HG02763 (cell line): ENCODE measurements around the gene STPG4.

ENCODE experiments used
- ATAC-seq: cut with Tn5 transposase; IDR thresholded peaks from one replicate; pipeline ENCODE4 v1.9.1; 2021; ENCODE audit warnings: mild to moderate bottlenecking, moderate library complexity; ENCODE audit not compliant: unreplicated experiment

The STPG4 gene

DNA sequence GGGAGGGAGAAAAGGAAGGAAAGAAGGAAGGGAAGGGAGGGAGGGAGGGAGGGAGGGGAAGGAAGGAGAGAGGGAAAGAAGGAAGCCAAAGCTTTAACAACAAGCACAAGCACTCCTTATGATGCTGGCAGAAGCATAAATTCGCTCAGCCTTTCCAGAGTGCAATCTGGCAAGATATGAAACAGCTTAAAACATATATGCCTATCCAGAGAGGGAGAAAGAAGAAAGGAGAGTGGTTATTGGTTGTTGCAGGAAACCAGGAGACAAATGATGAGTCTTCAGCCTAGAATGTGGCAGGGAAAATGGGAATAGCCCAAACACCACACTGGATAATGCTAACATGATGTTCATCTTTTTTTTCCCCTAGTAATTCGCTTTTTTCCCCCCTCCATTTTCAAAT is 64.0 kb downstream of the STPG4 start:
- ATAC-seq = no peak

DNA sequence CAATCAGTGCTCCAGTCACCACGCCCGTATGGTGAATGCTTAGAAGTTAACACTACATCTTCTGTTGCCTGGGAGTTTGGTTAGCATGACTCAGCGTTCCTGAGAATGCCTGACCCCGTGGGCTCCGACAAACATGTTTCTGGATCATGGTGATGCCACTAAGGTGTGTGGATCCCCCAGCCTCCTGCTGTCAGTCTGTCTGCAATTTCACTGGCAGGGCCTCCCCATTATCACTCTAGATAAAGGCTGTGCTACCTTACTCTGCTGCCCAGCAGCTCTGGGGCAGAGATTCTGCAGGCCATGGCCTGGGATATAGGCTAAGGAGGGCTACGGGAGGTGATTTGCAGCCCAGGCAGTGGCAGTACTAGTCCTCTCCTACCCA is 66.0 kb downstream of the STPG4 start:
- ATAC-seq = no peak

DNA sequence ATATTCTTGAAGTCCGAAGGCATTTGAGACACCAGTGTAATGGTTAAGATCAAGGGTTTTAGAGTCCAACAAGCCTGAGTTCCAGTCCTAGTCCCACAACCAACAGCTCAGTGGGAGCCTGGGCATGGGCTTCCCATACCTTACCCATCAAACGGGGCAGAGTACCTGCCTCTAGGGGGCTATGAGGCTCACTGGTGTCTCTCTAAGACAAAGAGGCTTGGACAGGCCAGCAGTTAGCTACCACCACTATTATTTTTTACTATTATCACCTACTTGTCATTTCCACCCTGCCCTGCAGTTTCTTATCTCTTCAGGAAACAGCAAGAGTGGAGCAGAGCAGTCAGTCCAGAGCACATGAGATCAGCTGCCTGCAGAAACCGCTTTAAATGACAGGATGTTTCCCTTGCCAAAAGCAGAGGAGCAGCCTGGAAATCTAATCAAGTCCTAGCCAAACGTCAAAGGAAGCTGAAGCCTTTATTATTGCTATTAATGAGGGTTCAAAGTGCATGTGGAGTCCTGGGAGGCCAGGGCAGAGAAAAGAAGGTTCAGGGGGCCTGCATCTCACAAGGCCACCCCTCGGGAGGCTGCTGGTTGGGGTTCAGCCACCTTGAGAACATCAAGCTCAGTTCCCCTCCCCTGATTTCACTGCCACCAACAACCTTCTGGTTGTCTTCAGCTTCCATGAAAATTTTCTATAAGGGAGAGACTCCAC is 66.6 kb downstream of the STPG4 start:
- ATAC-seq = no peak

DNA sequence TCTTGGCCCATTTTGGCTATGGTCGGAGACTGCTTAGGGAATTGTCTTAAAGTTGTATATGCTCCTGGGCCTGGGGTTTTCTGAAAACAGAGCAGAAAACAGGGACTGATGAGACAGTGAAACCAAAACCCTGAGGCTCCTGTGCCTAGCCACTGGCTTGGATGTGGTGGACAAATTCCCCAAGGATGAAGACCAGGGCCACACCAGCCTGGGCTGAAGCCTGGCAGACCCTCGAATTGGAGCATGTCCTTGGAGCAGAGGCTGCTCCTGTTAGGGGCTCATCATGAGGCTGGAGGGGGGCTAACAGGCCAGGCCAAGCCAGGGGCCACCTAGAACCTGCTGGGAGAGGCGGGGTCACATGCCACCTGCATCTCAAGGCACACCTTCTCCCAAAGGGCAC is 68.1 kb downstream of the STPG4 start:
- no peak for ATAC-seq

DNA sequence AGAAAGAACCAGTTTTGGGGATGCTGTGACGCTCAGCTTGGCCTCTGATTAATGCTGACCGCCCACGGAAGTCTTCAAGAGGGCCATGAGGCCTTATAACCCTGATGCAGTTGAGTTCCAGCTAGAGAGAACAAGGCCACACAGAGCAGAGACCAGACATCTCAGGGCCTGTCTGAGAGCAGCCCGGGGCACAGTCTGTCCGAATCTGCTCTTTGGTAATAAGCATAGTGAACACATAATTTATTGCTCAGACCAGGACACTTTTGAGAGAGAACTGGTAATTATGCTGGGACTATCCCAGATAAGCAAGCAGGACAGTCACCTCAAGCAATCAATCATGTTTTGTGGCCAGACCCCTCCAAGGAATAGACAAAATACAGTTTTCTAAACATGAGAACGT is 68.5 kb downstream of the STPG4 start:
- ATAC-seq = no peak

DNA sequence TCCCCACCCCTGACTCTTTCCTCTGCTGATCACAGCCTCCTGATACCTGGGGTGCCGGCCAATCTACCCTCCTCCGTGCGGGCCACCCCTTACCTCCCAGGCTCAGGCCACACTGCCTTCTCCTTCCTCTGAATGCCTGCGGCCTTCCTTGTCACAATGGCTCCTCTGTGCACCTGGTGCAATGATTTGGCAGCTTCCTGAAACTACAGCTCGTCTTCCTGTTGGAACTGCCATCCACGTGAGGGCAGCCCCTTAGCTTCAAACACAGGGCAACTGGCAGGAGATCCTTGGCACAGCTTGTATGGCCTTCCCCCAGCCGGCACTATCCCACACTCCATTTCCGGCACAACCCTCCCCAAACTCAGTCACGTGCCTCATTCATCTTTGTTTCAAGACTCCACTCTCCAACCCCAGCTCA is 69.0 kb downstream of the STPG4 start:
- no peak for ATAC-seq

DNA sequence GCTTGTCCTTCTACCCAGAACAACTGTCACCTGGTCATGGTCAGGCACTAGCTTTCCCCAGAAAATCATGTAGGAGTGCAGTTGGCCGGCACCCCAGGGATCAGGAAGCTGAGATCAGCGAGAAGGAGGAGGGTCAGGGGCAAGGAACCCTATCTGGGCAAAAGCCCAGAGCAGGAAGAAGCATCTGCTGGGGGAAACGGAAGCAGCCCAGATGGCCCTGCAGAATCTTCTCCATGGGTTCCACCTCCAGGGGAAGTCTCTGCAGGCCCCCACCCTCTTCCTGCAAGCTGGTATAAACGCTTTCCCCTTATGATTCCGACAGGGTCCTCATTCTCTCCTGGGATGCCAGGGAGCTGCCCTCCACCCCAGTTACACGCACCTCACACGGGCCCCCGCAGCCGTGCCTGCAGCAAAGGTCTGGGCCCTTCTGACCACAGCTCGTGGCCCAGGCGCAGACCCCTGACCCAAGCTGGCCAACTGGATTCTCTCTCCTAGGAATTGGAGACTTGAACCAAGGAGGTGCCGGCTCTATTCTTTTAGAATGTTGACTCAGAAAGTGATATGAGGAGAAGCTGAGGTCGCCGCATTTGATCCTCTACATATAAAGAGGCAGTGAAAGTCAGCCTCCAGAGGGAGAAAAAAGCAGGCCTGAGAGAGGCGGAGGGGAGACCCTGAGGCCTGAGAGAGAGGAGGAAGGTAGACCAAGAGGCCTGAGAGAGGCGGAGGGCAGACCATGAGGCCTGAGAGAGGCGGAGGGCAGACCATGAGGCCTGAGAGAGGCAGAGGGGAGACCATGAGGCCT is 71.0 kb downstream of the STPG4 start:
- ATAC-seq = no peak

DNA sequence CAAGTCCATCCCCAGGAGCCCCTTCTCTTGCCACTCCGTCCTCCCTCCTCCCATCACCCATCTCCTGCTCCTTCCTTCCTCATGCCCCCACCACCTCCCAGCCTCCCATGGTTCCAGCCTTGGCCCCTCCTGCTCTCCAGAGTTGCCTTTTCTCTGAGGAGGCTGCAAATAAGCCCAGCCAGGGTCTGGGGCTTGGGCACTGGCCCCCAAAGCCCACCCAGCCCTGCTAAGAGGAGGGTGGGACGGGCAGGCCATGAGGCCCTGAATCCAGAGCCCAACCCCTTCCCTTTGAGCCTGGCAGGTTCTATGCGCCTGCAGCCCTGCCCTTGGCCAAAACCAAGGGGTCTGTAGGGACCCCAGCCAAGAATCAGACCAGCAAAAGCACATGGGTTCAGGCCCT is 71.6 kb downstream of the STPG4 start:
- no peak for ATAC-seq

DNA sequence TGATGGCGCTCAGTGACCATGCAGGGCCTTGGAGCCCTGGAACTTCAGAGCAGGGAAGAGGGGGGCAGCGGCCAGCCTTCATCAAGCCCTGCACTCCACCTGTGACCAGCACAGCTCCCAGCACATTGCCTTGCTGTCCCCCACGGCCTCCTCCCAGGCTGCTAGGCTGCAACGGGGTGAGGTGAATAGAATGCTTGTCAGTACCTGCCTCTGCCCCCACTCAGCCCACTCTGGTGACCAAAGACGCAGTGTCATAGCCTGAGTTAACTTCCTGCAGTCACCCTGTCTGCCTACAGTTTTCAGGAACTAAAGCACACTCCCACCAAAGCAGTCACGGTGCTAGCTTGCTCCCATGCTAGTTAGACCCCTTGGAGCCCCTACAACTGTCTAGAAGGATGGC is 72.1 kb downstream of the STPG4 start:
- ATAC-seq = no peak

DNA sequence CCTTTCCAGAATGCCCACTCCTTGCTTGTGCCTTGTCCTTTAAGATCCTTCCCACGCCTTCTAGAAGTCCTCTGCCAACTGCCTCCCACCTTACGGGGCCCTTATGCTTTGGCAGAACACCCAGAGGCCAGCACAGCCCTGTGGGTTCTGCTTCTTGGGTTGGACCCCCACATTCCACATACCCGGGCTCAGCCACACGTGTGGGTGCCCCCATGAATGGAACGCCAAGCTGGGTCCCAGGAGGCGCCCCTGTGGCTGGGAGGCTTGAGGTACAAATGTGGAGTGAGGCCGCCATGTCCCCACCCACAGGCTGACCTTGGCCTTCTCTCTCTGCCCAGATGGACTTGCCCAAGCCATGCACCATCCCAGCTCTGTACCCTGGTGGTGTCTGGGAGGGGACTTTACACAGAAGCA is 74.2 kb downstream of the STPG4 start:
- no peak for ATAC-seq

DNA sequence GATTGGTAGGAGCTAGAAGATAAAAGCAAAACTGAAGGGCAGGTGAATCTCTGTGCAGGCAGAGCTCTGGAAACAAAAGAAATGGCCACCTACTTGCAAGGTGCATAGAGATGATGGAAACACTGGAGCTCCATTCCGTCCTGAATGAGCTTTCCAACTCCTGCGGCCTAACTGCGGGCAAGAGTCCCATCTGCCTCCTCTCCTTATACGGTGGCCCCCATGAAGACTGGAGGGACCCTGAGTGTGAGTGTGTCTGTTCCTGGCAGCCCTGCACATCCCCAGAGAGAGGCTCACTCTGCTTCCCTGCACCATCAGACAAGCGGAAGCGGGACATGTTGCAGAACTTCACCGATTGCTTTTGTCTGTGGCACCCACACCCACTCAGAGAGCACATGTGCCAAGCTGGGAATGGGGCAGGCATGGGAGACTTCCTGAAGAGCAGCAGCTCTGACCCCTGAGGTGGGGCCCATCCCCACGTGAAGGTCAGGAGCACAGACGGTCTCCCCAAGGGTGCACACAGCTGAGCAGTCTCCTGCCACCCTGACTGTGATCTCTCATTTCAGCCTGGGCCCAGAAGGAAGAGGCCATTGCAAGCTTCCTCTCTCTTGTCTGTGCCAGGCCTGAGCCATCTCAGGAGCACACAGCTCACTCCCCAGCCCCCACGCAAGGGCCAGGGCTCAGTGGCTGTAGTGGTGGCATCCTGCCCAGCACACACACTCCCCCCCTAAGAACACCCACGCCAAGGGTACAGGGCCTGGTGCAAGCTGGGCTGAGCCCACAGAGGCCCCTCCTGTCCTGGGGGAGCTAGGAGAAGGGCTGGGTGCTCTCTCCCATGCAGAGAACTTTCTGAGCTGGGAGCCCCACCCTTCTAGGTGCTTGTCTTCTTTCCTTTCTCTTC is 75.3 kb downstream of the STPG4 start:
- ATAC-seq = no peak

DNA sequence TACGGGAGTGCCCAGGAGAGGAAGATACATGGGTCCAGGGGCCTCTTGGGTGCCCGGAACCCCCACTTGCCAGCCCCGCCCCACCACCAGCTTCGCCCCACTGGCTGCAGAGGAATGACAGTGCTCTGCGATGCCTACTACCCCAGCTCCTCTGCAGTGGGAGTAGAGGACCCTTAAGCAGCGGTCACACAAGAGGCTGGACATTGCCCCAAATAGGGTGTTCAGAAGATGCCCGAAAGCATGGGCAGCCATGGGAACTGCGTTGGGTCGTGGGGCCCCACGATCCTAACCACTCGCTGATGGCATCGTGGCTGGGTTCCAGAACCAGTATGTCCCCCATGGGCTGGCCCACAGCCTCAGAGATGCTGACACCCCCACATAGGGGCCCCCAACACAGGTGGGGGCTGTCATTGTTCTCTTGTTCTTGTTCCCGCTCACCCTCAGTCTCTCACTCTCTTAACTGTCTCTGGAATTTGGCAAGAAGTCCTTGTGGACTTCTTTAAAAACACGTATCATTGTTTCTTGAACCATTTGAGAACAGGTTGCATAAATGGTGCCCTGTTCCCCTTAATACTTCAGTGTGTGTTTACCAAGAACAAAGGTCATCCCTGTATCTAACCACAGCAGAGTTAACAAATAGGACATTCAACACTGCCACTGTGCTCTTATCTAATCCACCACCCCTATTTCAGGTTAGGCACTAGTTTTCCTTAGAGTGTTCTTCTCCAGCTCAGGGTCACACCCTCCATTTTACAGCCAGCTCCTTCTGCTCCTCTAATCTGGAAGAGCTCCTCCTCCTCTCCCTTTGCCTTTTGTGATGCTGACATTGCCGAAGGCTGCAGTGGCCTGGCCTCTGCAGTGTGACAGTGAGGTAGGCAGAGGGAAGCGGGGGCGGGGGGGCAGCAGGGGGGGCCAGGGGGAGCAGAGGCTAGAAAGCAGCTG is 76.3 kb downstream of the STPG4 start:
- ATAC-seq = no peak

DNA sequence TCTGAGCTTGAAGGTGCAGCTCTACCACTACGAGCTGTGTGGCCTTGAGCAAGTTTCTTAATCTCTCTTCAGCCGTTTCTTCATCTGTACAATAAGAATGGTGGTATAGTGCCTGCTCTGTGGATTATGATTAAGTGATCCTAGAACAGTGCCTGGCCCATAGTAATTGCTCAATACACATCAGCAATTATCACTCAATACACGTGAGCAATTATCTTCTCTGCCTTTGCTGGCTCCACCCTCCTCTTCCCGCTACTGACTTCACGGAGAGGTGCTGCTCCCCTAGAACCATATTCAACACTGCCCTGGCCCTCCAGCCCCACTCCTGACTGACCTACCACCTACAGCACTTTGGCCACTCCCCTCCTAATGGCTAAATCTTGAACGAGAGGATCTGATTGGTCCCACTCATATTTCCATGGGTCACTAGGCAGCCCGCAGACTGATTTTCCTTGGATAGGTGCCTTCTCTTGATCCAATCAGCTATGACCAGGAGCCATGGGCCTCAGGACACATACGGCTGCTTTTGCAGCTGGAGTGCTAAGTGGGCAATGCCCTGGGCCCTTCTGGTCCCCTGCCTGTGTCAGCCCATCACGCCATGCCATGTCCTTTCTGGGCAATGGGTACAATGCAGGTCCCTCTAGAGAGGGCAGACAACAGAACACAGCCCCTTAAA is 77.5 kb downstream of the STPG4 start:
- no peak for ATAC-seq

DNA sequence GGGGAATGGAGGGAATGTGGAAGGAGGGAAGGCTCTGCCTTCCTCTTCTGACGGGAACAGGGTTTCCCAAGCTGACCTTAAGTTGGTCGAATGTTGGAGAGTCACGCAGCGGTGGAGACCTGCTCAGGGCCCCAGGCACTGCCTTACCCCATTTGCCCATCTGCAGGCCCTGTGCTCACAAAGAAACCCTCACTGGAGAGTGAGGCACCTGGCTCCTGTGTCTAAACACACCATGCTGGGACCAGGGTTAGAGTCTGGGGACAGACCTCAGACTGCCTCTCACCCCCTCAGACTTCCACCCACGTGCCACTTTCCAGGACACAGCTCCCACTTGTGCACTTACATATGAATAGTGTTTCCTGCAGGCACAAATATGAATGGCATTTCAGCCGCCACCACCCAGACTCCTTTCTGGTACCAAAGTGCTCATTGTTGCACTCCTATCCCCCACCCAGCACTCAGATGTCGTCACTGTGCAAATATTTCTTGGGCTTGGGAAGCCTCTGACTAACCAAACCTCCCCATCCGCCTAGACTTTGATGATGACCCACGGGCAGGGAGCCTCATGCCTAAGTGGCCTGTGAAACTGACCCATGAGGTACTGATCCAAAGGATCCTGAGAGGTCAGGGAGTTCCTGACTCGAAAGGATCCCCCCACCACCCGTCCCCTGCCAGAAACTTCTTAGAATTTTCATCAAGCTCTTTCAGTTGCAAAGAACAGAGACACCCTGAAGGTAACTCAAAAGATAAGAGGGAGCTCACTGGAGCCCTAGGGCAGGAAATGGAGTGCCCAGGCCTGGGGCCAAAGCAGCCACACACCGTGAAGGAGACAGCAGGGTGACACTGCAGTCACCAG is 78.3 kb downstream of the STPG4 start:
- no peak for ATAC-seq

DNA sequence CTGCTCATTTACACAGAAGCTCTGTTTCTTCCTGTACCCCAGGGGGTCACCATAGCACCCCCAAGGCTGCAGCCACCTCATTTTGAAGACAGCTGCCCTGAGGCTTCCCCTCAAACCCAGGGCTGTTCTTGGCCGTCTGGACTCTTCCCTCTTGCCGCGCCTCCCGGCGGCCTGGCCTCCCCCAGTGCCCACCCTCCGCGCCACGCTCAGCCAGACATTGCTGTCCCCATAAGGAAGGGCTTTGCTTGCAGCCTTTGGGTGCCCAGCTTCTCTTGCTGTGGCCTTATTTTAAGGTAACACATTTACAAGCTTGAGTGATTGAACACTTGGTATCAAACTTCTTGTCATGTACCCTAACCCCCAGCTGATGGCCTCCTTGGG is 79.0 kb downstream of the STPG4 start:
- no peak for ATAC-seq

DNA sequence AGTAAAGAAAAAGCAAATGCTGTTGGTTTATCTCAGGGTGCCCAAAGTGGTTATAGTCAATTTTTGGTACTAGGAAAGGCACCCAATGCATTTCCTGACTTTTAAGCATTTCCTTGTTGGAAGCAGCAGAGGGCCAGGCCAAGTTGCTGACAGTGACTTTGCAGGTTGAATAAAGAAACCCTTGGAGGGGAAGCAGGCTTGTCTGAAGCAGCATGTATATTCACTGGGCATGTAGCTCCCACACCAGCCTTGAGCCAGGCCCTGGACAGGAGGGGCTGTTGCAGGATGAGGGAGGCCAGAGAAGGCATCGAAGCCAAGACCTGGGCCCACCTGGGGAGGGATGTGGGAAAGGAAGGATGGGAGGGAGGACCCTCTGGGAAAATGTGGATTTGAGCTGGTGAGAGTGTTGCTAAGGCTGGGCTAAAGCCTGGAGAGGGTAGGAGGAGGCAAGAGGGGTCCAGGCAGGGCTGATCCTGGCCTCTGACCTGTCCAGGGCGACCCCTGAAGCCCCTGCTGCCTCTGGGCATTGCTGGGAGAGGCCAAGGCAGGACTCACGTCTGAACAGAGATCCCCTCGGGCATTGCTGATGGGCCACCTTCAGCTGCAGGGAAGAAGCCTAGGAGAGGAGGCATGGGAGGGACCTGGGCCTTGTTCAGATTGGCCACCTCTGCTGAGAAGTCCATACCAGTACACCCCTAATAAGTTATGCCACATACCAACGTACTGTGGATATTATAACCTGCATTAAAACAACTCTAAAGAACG is 79.6 kb downstream of the STPG4 start:
- no peak for ATAC-seq

DNA sequence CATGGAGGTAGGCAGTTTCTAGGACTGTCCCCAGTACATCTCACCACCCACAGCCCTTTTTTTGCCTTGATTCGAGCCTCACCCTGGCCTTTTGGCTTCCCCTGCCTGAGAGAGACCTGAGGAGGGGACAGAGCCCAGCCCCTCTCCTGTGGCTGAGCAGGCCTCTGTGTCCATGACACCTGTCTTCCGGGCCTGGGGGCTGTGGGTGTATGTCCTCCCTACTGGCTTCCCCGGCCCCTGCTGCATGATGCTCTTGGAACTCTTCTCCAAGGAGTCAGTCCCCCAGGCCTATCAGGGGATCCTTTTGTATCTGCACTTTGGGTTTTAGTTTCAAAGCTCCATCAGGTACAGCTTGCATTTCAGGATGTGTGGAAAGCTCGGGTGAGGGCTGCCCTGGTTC is 80.4 kb downstream of the STPG4 start:
- ATAC-seq = no peak

DNA sequence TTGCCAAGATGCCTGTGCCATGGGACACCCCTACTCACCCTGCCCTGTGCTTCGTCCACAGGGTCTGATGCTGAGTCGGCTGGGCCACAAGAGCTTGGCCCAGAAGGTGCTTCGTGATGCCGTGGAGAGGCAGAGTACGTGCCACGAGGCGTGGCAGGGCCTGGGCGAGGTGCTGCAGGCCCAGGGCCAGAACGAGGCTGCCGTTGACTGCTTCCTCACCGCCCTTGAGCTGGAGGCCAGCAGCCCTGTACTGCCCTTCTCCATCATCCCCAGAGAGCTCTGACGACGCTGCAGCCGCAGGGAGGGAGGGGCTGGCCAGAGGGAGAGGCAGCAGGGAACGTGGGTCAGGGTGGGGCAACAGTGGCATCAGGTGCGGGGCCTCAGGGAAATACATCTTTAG is 81.5 kb downstream of the STPG4 start:
- ATAC-seq = no peak
